A549 treated with dexamethasone at 1 μM for 4 hours (cell line): ENCODE results near the gene RANBP17. TPM values are rescaled to one million over a fixed set of nuclear protein-coding genes. Genes with fewer than 3 reads are reported as not detected.

Source experiments
- total RNA-seq: library from RNA; stranded (reverse); fragments of 200-300 nt; extraction: Qiagen RNA extraction; gene quantifications from 5 replicates; pipeline ENCODE4 v1.2.3, GENCODE V29; 2022

The RANBP17 gene
- 1.6 to 2.8 TPM (median 2.4 TPM) in 5 replicates for total RNA-seq

DNA sequence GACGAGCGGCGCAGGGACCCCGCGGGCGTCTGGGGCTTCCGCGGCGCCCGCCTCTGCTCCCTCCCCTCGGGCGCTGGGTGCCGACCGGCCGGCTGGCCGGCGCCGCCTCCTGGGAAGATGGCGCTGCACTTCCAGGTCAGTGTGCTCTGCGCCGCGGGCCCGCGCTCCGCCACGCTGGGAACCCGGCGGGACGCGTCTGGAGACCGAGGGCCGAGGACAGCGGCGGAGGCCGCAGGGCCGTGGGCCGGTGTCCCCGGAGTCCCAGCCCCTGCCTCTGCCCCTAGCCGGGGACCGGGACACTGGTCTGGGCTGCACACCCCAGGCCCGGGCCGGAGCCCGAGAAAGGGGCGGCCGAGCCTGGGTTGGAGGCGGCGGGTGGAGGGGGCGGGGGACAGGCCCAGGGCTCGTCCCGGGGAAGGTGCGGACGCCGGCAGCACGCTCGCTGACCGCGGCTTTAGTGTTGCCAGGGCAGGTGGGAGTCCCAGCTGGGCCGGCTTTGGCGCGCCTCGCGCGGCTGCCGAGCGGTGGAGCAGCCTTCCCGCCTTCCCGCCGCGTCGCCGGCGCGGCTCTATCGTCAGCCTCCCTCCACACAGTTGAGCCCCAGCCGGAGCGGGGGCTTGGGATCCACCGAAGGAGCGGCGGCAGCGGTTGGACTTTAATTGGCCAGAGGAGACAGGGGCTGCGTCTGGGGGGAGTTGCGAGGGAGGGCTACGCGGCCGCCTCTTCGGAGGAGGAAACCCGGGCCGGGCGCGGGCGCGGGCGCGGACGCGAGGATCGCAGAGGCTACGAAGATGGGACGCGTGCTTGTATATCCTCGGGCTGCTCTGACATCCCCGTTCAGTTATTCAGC, at the start of gene RANBP17:
RANBP17 (plus strand) TSS at position 102 of the 850 bp plus-strand sequence.

DNA sequence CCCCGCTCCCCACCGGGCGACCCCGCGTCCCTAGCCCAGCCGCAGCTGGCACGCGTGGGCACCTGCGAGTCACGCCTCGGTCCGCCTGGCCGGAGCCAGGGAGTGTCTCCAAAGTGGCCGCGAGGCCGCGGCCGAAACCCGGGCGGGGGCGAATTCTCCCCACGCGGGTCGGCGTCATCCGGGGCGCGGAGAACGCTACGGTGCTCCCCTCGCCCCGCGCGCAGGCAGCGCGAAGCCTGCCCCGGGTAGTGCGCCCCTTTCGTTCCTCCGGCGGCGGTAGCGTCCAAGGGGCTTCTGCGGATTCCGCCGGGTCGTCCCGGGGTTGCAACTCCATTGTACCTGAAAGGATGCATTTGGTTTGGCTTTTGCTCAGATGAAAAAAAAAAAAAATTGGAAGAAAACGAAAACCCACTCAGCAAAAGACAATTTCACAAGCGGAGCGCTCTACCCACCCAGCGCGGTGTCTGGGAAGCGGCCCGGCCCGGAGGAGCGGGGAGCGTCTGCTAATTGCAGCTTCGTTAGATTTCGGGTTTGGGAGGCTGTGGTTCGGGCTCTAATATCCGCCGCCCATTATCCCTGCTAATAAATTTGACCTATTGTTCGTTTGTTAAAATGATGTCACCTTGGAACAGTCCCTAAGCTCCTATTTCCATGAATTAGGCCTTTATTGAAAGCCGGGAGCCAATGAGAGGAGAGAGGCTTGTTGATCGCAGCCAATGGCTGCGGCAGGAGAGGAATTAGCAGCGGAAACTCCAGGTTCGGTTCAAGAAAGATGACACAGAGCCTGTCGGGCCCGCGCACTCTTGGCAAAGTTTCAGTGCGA, 446.8 kb downstream of the RANBP17 start, which contains the start of gene TLX3:
TLX3 (plus strand) TSS at position 796 of the 823 bp plus-strand sequence. CDS start 118 bp downstream, outside the sequence.

Other genes starting within 250 kb of the RANBP17 start
- not detected in 5 replicates for gene GABRP, start 78.3 kb upstream of the RANBP17 start, total RNA-seq